ENCODE measurements around the gene ALKBH6. TPM values are rescaled to one million over a fixed set of nuclear protein-coding genes. Genes with fewer than 3 reads are reported as not detected.

Gene ALKBH6
- total and polyA plus RNA-seq, 10 of the 15 experiments (the other 5 are each of a cell fraction or from before 2014, with no cell fraction given): 1.2 to 56.5 (median 36.1) TPM

GRCh38 chr19:35959968-35960320 is 54.1 kb downstream of the ALKBH6 start:
- CTCF ChIA-PET: no interaction called here
- ATAC-seq: no peak
- H4K20me1 ChIP-seq (ENCODE audit: control insufficient read depth, insufficient read depth): no peaks in the 10 kb centered on the region
- intact Hi-C loops (cut with micrococcal nuclease; ENCODE audit: unreplicated experiment) (no loop called here), in situ Hi-C loops (cut with MboI) (no loop called here)
- no peak overlapping the region for H3K27ac ChIP-seq (ENCODE audit: control insufficient read depth, insufficient read depth)
- no peak overlapping the region for H3K9ac ChIP-seq (ENCODE audit: control insufficient read depth, insufficient read depth, low read length)
- H3K4me3 ChIP-seq: no peak overlapping the region
- no peak for DNase-seq (ENCODE audit: low read depth, low spot score)
- SMC1A ChIA-PET (ENCODE audit: uncharacterized antibody, unreplicated experiment): no interaction called here
- BruUV-seq (replicated peaks): no TSS peak
- H3K4me1 ChIP-seq (ENCODE audit: control insufficient read depth, insufficient read depth, low read length): no peaks in the 10 kb centered on the region
- H3K79me2 ChIP-seq (ENCODE audit: control insufficient read depth, insufficient read depth, low read length): no peaks in the 10 kb centered on the region
- no peaks in the 10 kb centered on the region for H3K9me3 ChIP-seq (replicated peaks; ENCODE audit: control insufficient read depth, insufficient read depth, low read length)
- POLR2A ChIA-PET: no interaction called here
- WGBS (ENCODE audit: insufficient coverage, insufficient replicate concordance, low lambda C conversion rate, missing lambda C conversion rate): 36% methylated on average over 20 of the region's 20 CpGs
- peaks cover 7 to 18% of the 10 kb centered on the region in 2 experiments for H3K27me3 ChIP-seq (replicated peaks in 1 of 2; ENCODE audit: control insufficient read depth in 2 of 2, insufficient read depth in 2 of 2, low read length in 1 of 2)
- RAD21 ChIA-PET (ENCODE audit: unreplicated experiment): no interaction called here
- no peaks in the 10 kb centered on the region for H3K36me3 ChIP-seq (ENCODE audit: control insufficient read depth in 2 of 2, insufficient read depth in 2 of 2, low read length in 1 of 2)
- TF ChIP-seq TCF3 (IDR thresholded peaks at IDR 0.05; ENCODE audit: borderline replicate concordance, insufficient read depth, low read depth, low read length) (no peak), BCLAF1 (IDR thresholded peaks at IDR 0.05) (no peak)
- H2AFZ ChIP-seq (ENCODE audit: control insufficient read depth, low read depth, low read length): no peak overlapping the region
- no peak for FAIRE-seq
- H3K4me2 ChIP-seq (ENCODE audit: control insufficient read depth, insufficient read depth): no peak overlapping the region

Other genes with a start within 250 kb of the ALKBH6 start
Only the 7 nearest of the 21 such genes appear.
- 0.76 and 2.0 TPM in 2 replicates for gene LRFN3, start 77.8 kb downstream of the ALKBH6 start, total RNA-seq (2014; rRNA removed)
- gene LRFN3, start 77.8 kb downstream of the ALKBH6 start, total RNA-seq (2014; rRNA removed; fragmentation: Illumina TruSeq; extraction: Trizol): 0.28 and 0.54 TPM in 2 replicates
- 5.8 and 7.3 TPM in 2 replicates for gene LRFN3, start 77.8 kb downstream of the ALKBH6 start, total RNA-seq (2021)
- gene LRFN3, start 77.8 kb downstream of the ALKBH6 start, polyA plus RNA-seq (2011; rRNA removed): 0.05 TPM in 1 of 2 replicates, not detected in the other
- 2.1 and 3.2 TPM in 2 replicates for gene LRFN3, start 77.8 kb downstream of the ALKBH6 start, polyA plus RNA-seq (2014; fragmentation: Illumina TruSeq; extraction: Trizol)
- under 1 TPM in 1 of 2 experiments, not detected in 1; 0.02 TPM for gene LRFN3, start 77.8 kb downstream of the ALKBH6 start, polyA plus RNA-seq (2014; fragmentation: Nextera tagmentation; extraction: Ambion mirVana)
- 2.6 and 6.6 TPM in 2 replicates for gene LRFN3, start 77.8 kb downstream of the ALKBH6 start, polyA plus RNA-seq (2014; rRNA removed)
- gene LRFN3, start 77.8 kb downstream of the ALKBH6 start, polyA plus RNA-seq (2016; fragmentation: Nextera tagmentation; extraction: Ambion mirVana): 1 to 10 TPM; 1.6 to 2.6 TPM
- gene SDHAF1, start 19.0 kb downstream of the ALKBH6 start, total RNA-seq (2014; rRNA removed): 41.2 and 42.5 TPM in 2 replicates
- 14.6 and 15.6 TPM in 2 replicates for gene SDHAF1, start 19.0 kb downstream of the ALKBH6 start, total RNA-seq (2014; rRNA removed; fragmentation: Illumina TruSeq; extraction: Trizol)
- 30.9 and 32.7 TPM in 2 replicates for gene SDHAF1, start 19.0 kb downstream of the ALKBH6 start, total RNA-seq (2021)
- gene SDHAF1, start 19.0 kb downstream of the ALKBH6 start, polyA plus RNA-seq (2011; rRNA removed): 13.2 and 17.9 TPM in 2 replicates
- 3.4 and 9.0 TPM in 2 replicates for gene SDHAF1, start 19.0 kb downstream of the ALKBH6 start, polyA plus RNA-seq (2014; fragmentation: Illumina TruSeq; extraction: Trizol)
- 1 to 10 TPM in 1 of 2 experiments, under 1 TPM in 1; 0.74 to 3.3 TPM for gene SDHAF1, start 19.0 kb downstream of the ALKBH6 start, polyA plus RNA-seq (2014; fragmentation: Nextera tagmentation; extraction: Ambion mirVana)
- 45.6 and 46.5 TPM in 2 replicates for gene SDHAF1, start 19.0 kb downstream of the ALKBH6 start, polyA plus RNA-seq (2014; rRNA removed)
- gene SDHAF1, start 19.0 kb downstream of the ALKBH6 start, polyA plus RNA-seq (2016; fragmentation: Nextera tagmentation; extraction: Ambion mirVana): 10 to 100 TPM; 32.3 to 36.1 TPM
- gene SYNE4, start 5.4 kb downstream of the ALKBH6 start, total RNA-seq (2014; rRNA removed): 0.68 and 0.87 TPM in 2 replicates
- gene SYNE4, start 5.4 kb downstream of the ALKBH6 start, total RNA-seq (2014; rRNA removed; fragmentation: Illumina TruSeq; extraction: Trizol): 0.09 and 0.76 TPM in 2 replicates
- 0.72 and 1.2 TPM in 2 replicates for gene SYNE4, start 5.4 kb downstream of the ALKBH6 start, total RNA-seq (2021)
- gene SYNE4, start 5.4 kb downstream of the ALKBH6 start, polyA plus RNA-seq (2011; rRNA removed): 0.90 and 1.1 TPM in 2 replicates
- 0.68 and 0.93 TPM in 2 replicates for gene SYNE4, start 5.4 kb downstream of the ALKBH6 start, polyA plus RNA-seq (2014; fragmentation: Illumina TruSeq; extraction: Trizol)
- under 1 TPM; 0.35 to 0.69 TPM for gene SYNE4, start 5.4 kb downstream of the ALKBH6 start, polyA plus RNA-seq (2014; fragmentation: Nextera tagmentation; extraction: Ambion mirVana)
- gene SYNE4, start 5.4 kb downstream of the ALKBH6 start, polyA plus RNA-seq (2014; rRNA removed): 0.72 and 1.2 TPM in 2 replicates
- under 1 TPM; 0.71 to 0.81 TPM for gene SYNE4, start 5.4 kb downstream of the ALKBH6 start, polyA plus RNA-seq (2016; fragmentation: Nextera tagmentation; extraction: Ambion mirVana)
- gene CLIP3, start 18.7 kb upstream of the ALKBH6 start, total RNA-seq (2014; rRNA removed): 0.34 and 1.9 TPM in 2 replicates
- 0.14 and 0.27 TPM in 2 replicates for gene CLIP3, start 18.7 kb upstream of the ALKBH6 start, total RNA-seq (2014; rRNA removed; fragmentation: Illumina TruSeq; extraction: Trizol)
- gene CLIP3, start 18.7 kb upstream of the ALKBH6 start, total RNA-seq (2021): 0.59 and 0.69 TPM in 2 replicates
- gene CLIP3, start 18.7 kb upstream of the ALKBH6 start, polyA plus RNA-seq (2011; rRNA removed): 0.30 and 0.45 TPM in 2 replicates
- 0.47 and 0.86 TPM in 2 replicates for gene CLIP3, start 18.7 kb upstream of the ALKBH6 start, polyA plus RNA-seq (2014; fragmentation: Illumina TruSeq; extraction: Trizol)
- gene CLIP3, start 18.7 kb upstream of the ALKBH6 start, polyA plus RNA-seq (2014; fragmentation: Nextera tagmentation; extraction: Ambion mirVana): under 1 TPM in 1 of 2 experiments, not detected in 1; 0.09 TPM
- gene CLIP3, start 18.7 kb upstream of the ALKBH6 start, polyA plus RNA-seq (2014; rRNA removed): 0.27 and 0.33 TPM in 2 replicates
- gene CLIP3, start 18.7 kb upstream of the ALKBH6 start, polyA plus RNA-seq (2016; fragmentation: Nextera tagmentation; extraction: Ambion mirVana): 1 to 10 TPM; 1.9 to 2.7 TPM
- 1.6 and 4.4 TPM in 2 replicates for gene THAP8, start 40.1 kb upstream of the ALKBH6 start, total RNA-seq (2014; rRNA removed)
- gene THAP8, start 40.1 kb upstream of the ALKBH6 start, total RNA-seq (2014; rRNA removed; fragmentation: Illumina TruSeq; extraction: Trizol): 0.40 and 0.41 TPM in 2 replicates
- gene THAP8, start 40.1 kb upstream of the ALKBH6 start, total RNA-seq (2021): 1.7 and 2.4 TPM in 2 replicates
- 1.8 and 2.8 TPM in 2 replicates for gene THAP8, start 40.1 kb upstream of the ALKBH6 start, polyA plus RNA-seq (2011; rRNA removed)
- gene THAP8, start 40.1 kb upstream of the ALKBH6 start, polyA plus RNA-seq (2014; fragmentation: Illumina TruSeq; extraction: Trizol): 0.55 and 0.91 TPM in 2 replicates
- gene THAP8, start 40.1 kb upstream of the ALKBH6 start, polyA plus RNA-seq (2014; fragmentation: Nextera tagmentation; extraction: Ambion mirVana): under 1 TPM; 0.24 to 0.35 TPM
- gene THAP8, start 40.1 kb upstream of the ALKBH6 start, polyA plus RNA-seq (2014; rRNA removed): 3.6 TPM in 2 replicates
- 1 to 10 TPM; 4.2 TPM for gene THAP8, start 40.1 kb upstream of the ALKBH6 start, polyA plus RNA-seq (2016; fragmentation: Nextera tagmentation; extraction: Ambion mirVana)
- 12.4 and 14.2 TPM in 2 replicates for gene WDR62, start 40.7 kb upstream of the ALKBH6 start, total RNA-seq (2014; rRNA removed)
- 6.1 and 6.2 TPM in 2 replicates for gene WDR62, start 40.7 kb upstream of the ALKBH6 start, total RNA-seq (2014; rRNA removed; fragmentation: Illumina TruSeq; extraction: Trizol)
- gene WDR62, start 40.7 kb upstream of the ALKBH6 start, total RNA-seq (2021): 18.1 and 20.1 TPM in 2 replicates
- gene WDR62, start 40.7 kb upstream of the ALKBH6 start, polyA plus RNA-seq (2011; rRNA removed): 3.4 and 7.6 TPM in 2 replicates
- gene WDR62, start 40.7 kb upstream of the ALKBH6 start, polyA plus RNA-seq (2014; fragmentation: Illumina TruSeq; extraction: Trizol): 4.6 and 7.6 TPM in 2 replicates
- under 1 TPM; 0.08 to 0.49 TPM for gene WDR62, start 40.7 kb upstream of the ALKBH6 start, polyA plus RNA-seq (2014; fragmentation: Nextera tagmentation; extraction: Ambion mirVana)
- gene WDR62, start 40.7 kb upstream of the ALKBH6 start, polyA plus RNA-seq (2014; rRNA removed): 15.3 and 19.6 TPM in 2 replicates
- 10 to 100 TPM; 19.8 to 20.6 TPM for gene WDR62, start 40.7 kb upstream of the ALKBH6 start, polyA plus RNA-seq (2016; fragmentation: Nextera tagmentation; extraction: Ambion mirVana)
- not detected in 2 replicates for gene OVOL3, start 96.9 kb upstream of the ALKBH6 start, total RNA-seq (2014; rRNA removed)
- gene OVOL3, start 96.9 kb upstream of the ALKBH6 start, total RNA-seq (2014; rRNA removed; fragmentation: Illumina TruSeq; extraction: Trizol): not detected in 2 replicates
- gene OVOL3, start 96.9 kb upstream of the ALKBH6 start, total RNA-seq (2021): not detected in 2 replicates
- gene OVOL3, start 96.9 kb upstream of the ALKBH6 start, polyA plus RNA-seq (2011; rRNA removed): not detected in 2 replicates
- not detected in 2 replicates for gene OVOL3, start 96.9 kb upstream of the ALKBH6 start, polyA plus RNA-seq (2014; fragmentation: Illumina TruSeq; extraction: Trizol)
- gene OVOL3, start 96.9 kb upstream of the ALKBH6 start, polyA plus RNA-seq (2014; fragmentation: Nextera tagmentation; extraction: Ambion mirVana): not detected
- not detected in 2 replicates for gene OVOL3, start 96.9 kb upstream of the ALKBH6 start, polyA plus RNA-seq (2014; rRNA removed)
- under 1 TPM in 1 of 2 experiments, not detected in 1; 0.43 TPM for gene OVOL3, start 96.9 kb upstream of the ALKBH6 start, polyA plus RNA-seq (2016; fragmentation: Nextera tagmentation; extraction: Ambion mirVana)